ENCODE results near the gene SMIM44. TPM values are rescaled to one million over a fixed set of nuclear protein-coding genes. Genes with fewer than 3 reads are reported as not detected.
"Not testable (repeated sequence)": the region's sequence is repeated elsewhere in the genome, so short reads cannot be mapped to it uniquely, and the experiment has no call there.

SMIM44 gene
- polyA plus RNA-seq, 3 donors: not detected

GRCh38 chr19:3453840-3454239 lies 29.4 kb downstream of the SMIM44 start:
- H4K20me1 ChIP-seq (ENCODE audit: insufficient read depth, low read length): peaks cover 64% of the 10 kb centered on the region
- no peak overlapping the region for H3K4me3 ChIP-seq (replicated peaks in 1 of 3; ENCODE audit: low read depth in 2 of 3, low read length in 3 of 3)
- Mint-ChIP-seq H3K4me3 (no peak overlapping the region), H3K9me3 (no peaks in the 10 kb centered on the region), H3K36me3 (peaks cover 45 to 77% of the 10 kb centered on the region in 2 donors), H3K27ac (no peak overlapping the region), H3K4me1 (no peaks in the 10 kb centered on the region), H3K27me3 (ENCODE audit: low read depth in 3 of 3) (no peaks in the 10 kb centered on the region)
- peaks cover 5% of the 10 kb centered on the region for H3K79me2 ChIP-seq (ENCODE audit: insufficient read depth, low read length)
- no peak for DNase-seq
- no peak overlapping the region for H2AFZ ChIP-seq (ENCODE audit: insufficient read depth, low read depth, low read length, poor library complexity, severe bottlenecking)
- H3K9ac ChIP-seq (ENCODE audit: insufficient read depth, low read length, poor library complexity, severe bottlenecking): no peak overlapping the region
- no peak overlapping the region for H3K27ac ChIP-seq (ENCODE audit: low read depth in 1 of 2, low read length in 2 of 2)
- peaks cover 79 to 98% of the 10 kb centered on the region in 2 donors for H3K36me3 ChIP-seq (replicated peaks in 1 of 2; ENCODE audit: control insufficient read depth in 1 of 2, insufficient read depth in 2 of 2, low read length in 2 of 2)
- no peaks in the 10 kb centered on the region for H3K9me3 ChIP-seq (replicated peaks in 1 of 2; ENCODE audit: control insufficient read depth in 1 of 2, insufficient read depth in 1 of 2, low read length in 2 of 2)
- no peak overlapping the region for H3K4me2 ChIP-seq (replicated peaks; ENCODE audit: extremely low read depth, low read length, poor library complexity, severe bottlenecking)
- no peaks in the 10 kb centered on the region for H3K4me1 ChIP-seq (ENCODE audit: control insufficient read depth in 1 of 2, insufficient read depth in 2 of 2, low read length in 2 of 2)
- WGBS (ENCODE audit: insufficient coverage): 95% methylated on average over 25 of the region's 25 CpGs
- intact Hi-C loops (cut with micrococcal nuclease): no loop called here
- TF ChIP-seq CTCF (IDR thresholded peaks at IDR 0.05): no peak
- H3K27me3 ChIP-seq (ENCODE audit: control insufficient read depth in 2 of 2, insufficient read depth in 2 of 2, low read length in 2 of 2): no peaks in the 10 kb centered on the region

- H3K27me3 ChIP-seq (ENCODE audit: control insufficient read depth in 2 of 2, insufficient read depth in 2 of 2, low read length in 2 of 2); H3K9me3 ChIP-seq (replicated peaks in 1 of 2; ENCODE audit: control insufficient read depth in 1 of 2, insufficient read depth in 1 of 2, low read length in 2 of 2); H3K4me1 Mint-ChIP-seq; H3K27me3 Mint-ChIP-seq (ENCODE audit: low read depth in 3 of 3); intact Hi-C loops (cut with micrococcal nuclease); H3K4me1 ChIP-seq (ENCODE audit: control insufficient read depth in 1 of 2, insufficient read depth in 2 of 2, low read length in 2 of 2); H3K4me3 ChIP-seq (replicated peaks in 1 of 3; ENCODE audit: low read depth in 2 of 3, low read length in 3 of 3); H3K4me2 ChIP-seq (replicated peaks; ENCODE audit: extremely low read depth, low read length, poor library complexity, severe bottlenecking); H3K79me2 ChIP-seq (ENCODE audit: insufficient read depth, low read length); DNase-seq; H3K4me3 Mint-ChIP-seq; H2AFZ ChIP-seq (ENCODE audit: insufficient read depth, low read depth, low read length, poor library complexity, severe bottlenecking); H3K9ac ChIP-seq (ENCODE audit: insufficient read depth, low read length, poor library complexity, severe bottlenecking); H3K27ac ChIP-seq (ENCODE audit: low read depth in 1 of 2, low read length in 2 of 2); H3K9me3 Mint-ChIP-seq: not testable (repeated sequence)
- H3K27ac Mint-ChIP-seq: peak overlapping the region in 2 of 7 donors; percentile 26 to 40
- WGBS (ENCODE audit: insufficient coverage): 100% methylated on average over 4 of the region's 10 CpGs
- Histone ChIP-seq H4K20me1 (ENCODE audit: insufficient read depth, low read length) (peaks cover 61% of the 10 kb centered on the region), H3K36me3 (replicated peaks in 1 of 2; ENCODE audit: control insufficient read depth in 1 of 2, insufficient read depth in 2 of 2, low read length in 2 of 2) (peaks cover 78 to 99% of the 10 kb centered on the region in 2 donors)
- peaks cover 44 to 79% of the 10 kb centered on the region in 2 donors for H3K36me3 Mint-ChIP-seq
Measured at GRCh38 chr19:3452942-3453214, 30.4 kb downstream of the SMIM44 start.

Measured in CD14-positive monocyte (primary cell).